AG04450 (cell line): ENCODE measurements around the gene FFAR1. TPM values are rescaled to one million over a fixed set of nuclear protein-coding genes. Genes with fewer than 3 reads are reported as not detected.

Source experiments
- CTCF ChIA-PET: fragments of 300-600, 350-600 bp; formaldehyde crosslinking; extraction: SDS; loops from one replicate; lab custom pipeline; 2022; ENCODE audit warnings: antibody characterized with exemption, inconsistent platforms; lab: Charles Lee
- POLR2A ChIA-PET: fragments of 350-600 bp; formaldehyde crosslinking; extraction: SDS; loops from one replicate; lab custom pipeline; 2021; ENCODE audit warnings: antibody characterized with exemption, inconsistent platforms; lab: Yijun Ruan, JAX
- DNase-seq: peaks from one replicate; pipeline ENCODE4 v3.0.0-alpha.2; 2011; ENCODE audit warnings: low read depth, low spot score
- H3K27ac ChIP-seq: one replicate; pipeline ENCODE4 v1.5.1; 2012; ENCODE audit warnings: low read depth, low read length, control low read depth
- H3K27me3 ChIP-seq: one replicate; pipeline ENCODE4 v1.6.0; 2012; ENCODE audit warnings: low read length; ENCODE audit not compliant: control insufficient read depth, insufficient read depth
- H3K4me3 ChIP-seq: 2 replicates; pipeline ENCODE4 v1.5.1; 2011; ENCODE audit warnings: mild to moderate bottlenecking, low read depth, low read length, control low read depth
- H3K9me3 ChIP-seq: 2 replicates; pipeline ENCODE4 v1.5.1; 2012; ENCODE audit warnings: low read length; ENCODE audit not compliant: control insufficient read depth, insufficient read depth
- CTCF ChIP-seq: IDR thresholded peaks from 2 replicates; pipeline ENCODE4 v1.5.1; 2011; ENCODE audit warnings: low read depth, low read length, control low read depth, inconsistent platforms
- polyA plus RNA-seq: library from polyadenylated mRNA; depleted of rRNA; stranded (reverse); fragments of >200 nt; gene quantifications from 2 replicates; pipeline ENCODE4 v1.2.3, GENCODE V29; 2011

FFAR1 gene
- polyA plus RNA-seq, 1 experiment = not detected

GRCh38 chr19:35310331-35310730 lies 37.4 kb upstream of the FFAR1 start:
- ChIA-PET POLR2A (no interaction called here), CTCF (no interaction called here)
- DNase-seq = no peak

GRCh38 chr19:35310811-35311465 lies 36.8 kb upstream of the FFAR1 start:
- no peak for DNase-seq
- Histone ChIP-seq H3K4me3 (no peak overlapping the region), H3K27me3 (peaks cover 2% of the 10 kb centered on the region), H3K9me3 (peaks cover 4% of the 10 kb centered on the region; the same call in 1 of the 2 replicates), H3K27ac (no peak overlapping the region)
- TF ChIP-seq CTCF = no peak
- ChIA-PET POLR2A (no interaction called here), CTCF (no interaction called here)

More at GRCh38 chr19:35310331-35310730, 37.4 kb upstream of the FFAR1 start:
- Histone ChIP-seq H3K9me3 (peaks cover 4% of the 10 kb centered on the region; the same call in 1 of the 2 replicates), H3K27ac (no peak overlapping the region), H3K4me3 (no peak overlapping the region), H3K27me3 (peaks cover 2% of the 10 kb centered on the region)
- TF ChIP-seq CTCF = no peak

- Histone ChIP-seq H3K27ac (no peak overlapping the region), H3K27me3 (peaks cover 2% of the 10 kb centered on the region), H3K9me3 (peaks cover 4% of the 10 kb centered on the region; the same call in 1 of the 2 replicates), H3K4me3 (no peak overlapping the region)
- ChIA-PET POLR2A (no interaction called here), CTCF (no interaction called here)
- no peak for DNase-seq
- no peak for TF ChIP-seq CTCF
Observed at GRCh38 chr19:35311901-35312665, 35.6 kb upstream of the FFAR1 start.

- H3K27me3 ChIP-seq = peaks cover 2% of the 10 kb centered on the region
- no peak overlapping the region for H3K4me3 ChIP-seq
- ChIA-PET CTCF (interaction anchor here (0.6 kb wide), 1 partner anchor 316 kb away, joined by 3 read pairs; no protein-coding TSS in a partner anchor), POLR2A (no interaction called here)
- no peak for TF ChIP-seq CTCF
- peaks cover 4% of the 10 kb centered on the region; the same call in 1 of the 2 replicates for H3K9me3 ChIP-seq
- H3K27ac ChIP-seq = no peak overlapping the region
- DNase-seq = no peak
Observed at GRCh38 chr19:35313587-35313986, 34.1 kb upstream of the FFAR1 start.

GRCh38 chr19:35314031-35314430 lies 33.7 kb upstream of the FFAR1 start:
- Histone ChIP-seq H3K4me3 (no peak overlapping the region), H3K9me3 (peaks cover 4% of the 10 kb centered on the region; the same call in 1 of the 2 replicates), H3K27me3 (peaks cover 2% of the 10 kb centered on the region), H3K27ac (no peak overlapping the region)
- CTCF ChIA-PET = interaction anchor here (0.6 kb wide), 1 partner anchor 316 kb away, joined by 3 read pairs; no protein-coding TSS in a partner anchor
- POLR2A ChIA-PET = no interaction called here
- DNase-seq = no peak
- no peak for TF ChIP-seq CTCF
